Left lung (tissue), 10 donors: Measurements from ENCODE around the gene ZNF407. TPM values are rescaled to one million over a fixed set of nuclear protein-coding genes. Genes with fewer than 3 reads are reported as not detected.

Source experiments
- ATAC-seq: fragments of 200-7000 bp; cut with Tn5 transposase; one replicate; pipeline ENCODE4 v1.9.1; 2020; ENCODE audit warnings: moderate library complexity
- DNase-seq, 4 donors: peaks; one replicate each; pipeline ENCODE4 v3.0.0-alpha.2; 2013 to 2020
- H3K27ac ChIP-seq, 2 donors: fragments of 200-600 bp; sonication (generic) in 1 of 2; one replicate each; pipeline versions ENCODE4 v1.5.0 to v1.8.0; 2020 to 2021
- H3K27me3 ChIP-seq, 2 donors: fragments of 200-600 bp; sonication (generic) in 1 of 2; one replicate each; pipeline versions ENCODE4 v1.5.0 to v1.8.0; 2020 to 2021
- H3K36me3 ChIP-seq, 2 donors: fragments of 200-600 bp; sonication (generic) in 1 of 2; one replicate each; pipeline versions ENCODE4 v1.5.0 to v1.8.0; 2020 to 2021
- H3K4me1 ChIP-seq, 2 donors: fragments of 200-600 bp; one replicate each; pipeline ENCODE4 v1.8.0; 2021
- H3K4me3 ChIP-seq, 2 donors: fragments of 200-600 bp; sonication (generic) in 1 of 2; one replicate each; pipeline versions ENCODE4 v1.5.0 to v1.8.0; 2020 to 2021; ENCODE audit warnings: mild to moderate bottlenecking in 1 of 2
- H3K9me3 ChIP-seq, 2 donors: fragments of 200-600 bp; sonication (generic) in 1 of 2; one replicate each; pipeline versions ENCODE4 v1.5.0 to v1.8.0; 2020 to 2021
- CTCF ChIP-seq, 2 donors: fragments of 200-600 bp; sonication (generic) in 1 of 2; IDR thresholded peaks; one replicate each; pipeline versions ENCODE4 v1.5.0 to v1.8.0; 2021; ENCODE audit warnings: antibody characterized with exemption in 2 of 2
- intact Hi-C, 2 donors: fragments of 100-400 bp; cut with DNase I; formaldehyde crosslinking; loops; one replicate each; pipeline versions ENCODE4 v1.11.2 to v1.14.2; 2022
- polyA plus RNA-seq, 6 donors: library from polyadenylated mRNA; unstranded; fragments of 120-200 nt; gene quantifications; one replicate each; pipeline ENCODE4 v1.2.1, GENCODE V29; 2013; ENCODE audit not compliant: insufficient read length in 6 of 6
- total RNA-seq, 2 donors: library from RNA; stranded (reverse); fragmentation: NEBNext Ultra II Directional; extraction: Animal tissue kit (Norgen Biotek cat#: 25700); gene quantifications; one replicate each; pipeline ENCODE4 v1.2.1, GENCODE V29; 2021
- donor health status: DM: no; HTN: yes; CAD: no.
- donor health status: DM: no; HTN: no; CAD: no.

The ZNF407 gene
- total and polyA plus RNA-seq, 8 donors = 10.3 to 16.7 (median 11.3) TPM

GRCh38 chr18:75043478-75043877, 445.8 kb downstream of the ZNF407 start:
- intact Hi-C loops = no loop called here
- no peak for TF ChIP-seq CTCF (IDR thresholded peaks at IDR 0.05)

GRCh38 chr18:75044296-75044695, 446.6 kb downstream of the ZNF407 start:
- no peak overlapping the region for H3K27ac ChIP-seq
- H3K36me3 ChIP-seq = no peaks in the 10 kb centered on the region
- no peaks in the 10 kb centered on the region for H3K27me3 ChIP-seq
- no peak overlapping the region for H3K4me3 ChIP-seq
- ATAC-seq = peak; percentile 84
- no peaks in the 10 kb centered on the region for H3K9me3 ChIP-seq
- TF ChIP-seq CTCF (IDR thresholded peaks at IDR 0.05) = no peak
- no peaks in the 10 kb centered on the region for H3K4me1 ChIP-seq
- no peak for DNase-seq
- intact Hi-C loops = no loop called here

More at GRCh38 chr18:75043478-75043877, 445.8 kb downstream of the ZNF407 start:
- DNase-seq (no peak), ATAC-seq (no peak)
- no peaks in the 10 kb centered on the region for H3K9me3 ChIP-seq
- no peaks in the 10 kb centered on the region for H3K4me1 ChIP-seq
- no peak overlapping the region for H3K4me3 ChIP-seq
- H3K36me3 ChIP-seq = no peaks in the 10 kb centered on the region
- H3K27me3 ChIP-seq = no peaks in the 10 kb centered on the region
- no peak overlapping the region for H3K27ac ChIP-seq

- H3K4me1 ChIP-seq = no peaks in the 10 kb centered on the region
- DNase-seq = no peak
- intact Hi-C loops = no loop called here
- H3K27me3 ChIP-seq = no peaks in the 10 kb centered on the region
- H3K9me3 ChIP-seq = no peaks in the 10 kb centered on the region
- H3K4me3 ChIP-seq = no peak overlapping the region
- no peak overlapping the region for H3K27ac ChIP-seq
- ATAC-seq = peak; percentile 40
- H3K36me3 ChIP-seq = no peaks in the 10 kb centered on the region
- TF ChIP-seq CTCF (IDR thresholded peaks at IDR 0.05) = no peak
These were observed 447.1 kb downstream of the ZNF407 start for GRCh38 chr18:75044791-75045190.

- no peaks in the 10 kb centered on the region for H3K9me3 ChIP-seq
- no peaks in the 10 kb centered on the region for H3K36me3 ChIP-seq
- ATAC-seq (peak; percentile 78), DNase-seq (peak in 1 of 4 donors; percentile 67)
- H3K4me3 ChIP-seq = no peak overlapping the region
- intact Hi-C loops = no loop called here
- no peak overlapping the region for H3K27ac ChIP-seq
- no peaks in the 10 kb centered on the region for H3K4me1 ChIP-seq
- no peak for TF ChIP-seq CTCF (IDR thresholded peaks at IDR 0.05)
- H3K27me3 ChIP-seq = no peaks in the 10 kb centered on the region
These were observed 447.6 kb downstream of the ZNF407 start for GRCh38 chr18:75045272-75045671.

- Histone ChIP-seq H3K4me3 (no peak overlapping the region), H3K27me3 (no peaks in the 10 kb centered on the region), H3K27ac (no peak overlapping the region), H3K36me3 (no peaks in the 10 kb centered on the region), H3K4me1 (no peaks in the 10 kb centered on the region), H3K9me3 (no peaks in the 10 kb centered on the region)
- TF ChIP-seq CTCF (IDR thresholded peaks at IDR 0.05) = no peak
- DNase-seq = no peak
- intact Hi-C loops = no loop called here
- ATAC-seq = no peak
These were observed 449.7 kb downstream of the ZNF407 start for GRCh38 chr18:75047240-75047961.
